ENCODE data around the gene ZNF471. TPM values are rescaled to one million over a fixed set of nuclear protein-coding genes. Genes with fewer than 3 reads are reported as not detected.
A peak's percentile ranks its signal among the peaks of the same experiment; 100 is the strongest.

ZNF471 gene
- total and polyA plus RNA-seq, 7 donors: 1.1 to 7.3 (median 5.3) TPM

DNA sequence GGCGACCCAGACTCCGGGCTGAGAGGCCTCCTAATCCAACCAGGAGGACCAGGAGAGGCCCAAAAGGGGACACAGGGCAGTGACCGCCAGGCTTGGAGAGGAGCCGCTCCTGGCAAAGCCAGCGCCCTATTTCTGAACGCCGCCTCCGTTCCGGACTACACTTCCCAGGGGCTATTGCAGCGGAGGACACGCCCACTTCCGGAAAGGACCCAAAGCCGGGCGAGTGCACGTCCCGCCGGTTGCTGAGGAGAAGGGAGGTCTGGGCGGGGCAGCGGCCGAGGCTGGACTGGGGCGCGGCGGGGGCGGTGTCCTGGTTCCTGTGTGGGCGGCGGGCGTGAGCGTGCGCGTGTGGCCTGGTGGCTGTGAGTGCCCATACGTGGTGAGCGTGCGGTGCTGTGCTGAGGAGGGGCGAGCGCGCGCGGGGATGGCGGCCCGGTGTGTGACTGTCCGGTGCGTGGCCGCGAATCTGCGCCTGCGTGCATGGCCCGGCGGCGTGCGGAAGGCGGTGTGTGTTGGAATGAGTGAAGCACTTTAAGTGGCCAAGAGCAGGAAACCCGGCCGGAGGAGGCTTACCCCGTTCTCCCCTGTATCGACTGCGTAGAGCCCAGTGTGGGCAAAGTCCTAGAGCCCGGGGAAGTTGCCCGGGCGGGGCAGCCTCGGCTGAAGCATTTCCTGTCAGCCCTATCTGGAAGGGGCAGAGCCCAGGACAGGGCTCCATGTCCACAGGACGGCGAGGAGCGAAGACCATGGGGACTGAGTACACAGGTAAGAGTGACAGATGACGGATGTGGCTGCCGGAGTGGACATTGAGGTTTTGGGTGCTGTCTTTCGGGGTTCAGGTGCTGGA, 59.8 kb downstream of the ZNF471 start, which contains the start of gene ZNF470:
Gene ZNF470, plus strand, starts transcription at position 195 of the 847 bp plus-strand sequence. CDS start 2,844 bp downstream, outside the sequence.
- intact Hi-C loops (cut with DNase I): loop anchor here in 1 of 2 donors (1.0 to 2.0 kb wide), 2 partner anchors 29 to 59 kb away; partner anchors contain the start of gene ZFP28
- TF ChIP-seq, protein P1, sequence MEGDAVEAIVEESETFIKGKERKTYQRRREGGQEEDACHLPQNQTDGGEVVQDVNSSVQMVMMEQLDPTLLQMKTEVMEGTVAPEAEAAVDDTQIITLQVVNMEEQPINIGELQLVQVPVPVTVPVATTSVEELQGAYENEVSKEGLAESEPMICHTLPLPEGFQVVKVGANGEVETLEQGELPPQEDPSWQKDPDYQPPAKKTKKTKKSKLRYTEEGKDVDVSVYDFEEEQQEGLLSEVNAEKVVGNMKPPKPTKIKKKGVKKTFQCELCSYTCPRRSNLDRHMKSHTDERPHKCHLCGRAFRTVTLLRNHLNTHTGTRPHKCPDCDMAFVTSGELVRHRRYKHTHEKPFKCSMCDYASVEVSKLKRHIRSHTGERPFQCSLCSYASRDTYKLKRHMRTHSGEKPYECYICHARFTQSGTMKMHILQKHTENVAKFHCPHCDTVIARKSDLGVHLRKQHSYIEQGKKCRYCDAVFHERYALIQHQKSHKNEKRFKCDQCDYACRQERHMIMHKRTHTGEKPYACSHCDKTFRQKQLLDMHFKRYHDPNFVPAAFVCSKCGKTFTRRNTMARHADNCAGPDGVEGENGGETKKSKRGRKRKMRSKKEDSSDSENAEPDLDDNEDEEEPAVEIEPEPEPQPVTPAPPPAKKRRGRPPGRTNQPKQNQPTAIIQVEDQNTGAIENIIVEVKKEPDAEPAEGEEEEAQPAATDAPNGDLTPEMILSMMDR (IDR thresholded peaks at IDR 0.05): no peak
- peak; percentile 97 for DNase-seq
- 2 to 3% (median 3%) methylated on average over 51 to 66 of the region's 66 CpGs for WGBS, 3 donors
- no peaks in the 10 kb centered on the region for H3K27me3 ChIP-seq (ENCODE audit: insufficient read depth in 3 of 3, low read length in 2 of 3)
- peaks cover 25 to 42% of the 10 kb centered on the region in 2 donors for H3K36me3 ChIP-seq (ENCODE audit: insufficient read depth in 1 of 2, low read depth in 1 of 2)
- ATAC-seq: peak; percentile 98 to 100 (median 100)
- H3K9me3 ChIP-seq: peaks cover 78% of the 10 kb centered on the region
- peak within 1 kb of the TSS; percentile 84 for H3K27ac ChIP-seq
- no peaks in the 10 kb centered on the region for H3K4me1 ChIP-seq
- H3K4me3 ChIP-seq: peak within 1 kb of the TSS; percentile 100

DNA sequence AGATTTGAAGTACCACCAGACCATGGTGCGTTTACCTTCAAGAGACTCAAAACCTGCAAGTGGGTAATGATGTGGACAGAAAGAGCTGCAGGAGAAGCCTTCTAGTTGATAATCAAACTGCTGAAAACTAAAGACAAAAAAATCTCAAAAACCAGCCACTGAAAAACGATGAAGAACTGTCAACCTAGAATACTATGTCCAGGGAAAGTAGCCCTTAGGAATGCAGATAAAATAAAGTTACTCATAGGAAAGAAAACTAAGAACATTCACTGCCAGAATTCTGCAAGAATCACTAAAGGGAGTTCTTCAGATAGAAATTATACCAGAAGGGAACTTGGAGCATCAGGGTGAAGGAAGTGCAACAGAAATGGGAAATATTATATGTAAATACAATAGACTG, 64.9 kb downstream of the ZNF471 start:
- TF ChIP-seq, protein P1 (IDR thresholded peaks at IDR 0.05): no peak
- H3K36me3 ChIP-seq (ENCODE audit: insufficient read depth in 1 of 2, low read depth in 1 of 2): peaks cover 34 to 75% of the 10 kb centered on the region in 2 donors
- H3K4me3 ChIP-seq: no peak overlapping the region
- H3K4me1 ChIP-seq: no peaks in the 10 kb centered on the region
- intact Hi-C loops (cut with DNase I): no loop called here
- no peak overlapping the region for H3K27ac ChIP-seq
- ATAC-seq: no peak
- WGBS, 3 donors: 50 to 65% (median 50%) methylated on average over 2 of the region's 2 CpGs
- DNase-seq: no peak
- peaks cover 91% of the 10 kb centered on the region for H3K9me3 ChIP-seq
- H3K27me3 ChIP-seq (ENCODE audit: insufficient read depth in 3 of 3, low read length in 2 of 3): no peaks in the 10 kb centered on the region

DNA sequence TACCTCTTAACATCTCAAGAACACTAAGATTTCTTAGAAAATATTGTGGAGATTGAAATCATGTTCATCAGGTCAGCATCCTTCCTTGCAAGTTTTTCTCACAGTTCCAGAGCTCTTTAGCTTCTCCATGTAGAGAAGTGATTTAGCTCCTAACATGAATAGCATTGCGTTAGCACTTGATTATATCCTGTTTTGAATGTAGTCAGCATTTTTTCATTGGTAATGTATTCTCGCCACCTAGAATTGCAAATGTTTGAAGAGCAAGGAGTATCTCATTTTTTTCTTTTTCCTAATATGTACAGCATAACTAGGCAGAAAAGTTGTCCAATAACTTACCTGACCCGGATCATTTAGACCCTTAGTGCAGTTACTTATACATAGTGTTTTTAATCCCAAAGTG, 66.3 kb downstream of the ZNF471 start:
- H3K4me3 ChIP-seq: no peak overlapping the region

DNA sequence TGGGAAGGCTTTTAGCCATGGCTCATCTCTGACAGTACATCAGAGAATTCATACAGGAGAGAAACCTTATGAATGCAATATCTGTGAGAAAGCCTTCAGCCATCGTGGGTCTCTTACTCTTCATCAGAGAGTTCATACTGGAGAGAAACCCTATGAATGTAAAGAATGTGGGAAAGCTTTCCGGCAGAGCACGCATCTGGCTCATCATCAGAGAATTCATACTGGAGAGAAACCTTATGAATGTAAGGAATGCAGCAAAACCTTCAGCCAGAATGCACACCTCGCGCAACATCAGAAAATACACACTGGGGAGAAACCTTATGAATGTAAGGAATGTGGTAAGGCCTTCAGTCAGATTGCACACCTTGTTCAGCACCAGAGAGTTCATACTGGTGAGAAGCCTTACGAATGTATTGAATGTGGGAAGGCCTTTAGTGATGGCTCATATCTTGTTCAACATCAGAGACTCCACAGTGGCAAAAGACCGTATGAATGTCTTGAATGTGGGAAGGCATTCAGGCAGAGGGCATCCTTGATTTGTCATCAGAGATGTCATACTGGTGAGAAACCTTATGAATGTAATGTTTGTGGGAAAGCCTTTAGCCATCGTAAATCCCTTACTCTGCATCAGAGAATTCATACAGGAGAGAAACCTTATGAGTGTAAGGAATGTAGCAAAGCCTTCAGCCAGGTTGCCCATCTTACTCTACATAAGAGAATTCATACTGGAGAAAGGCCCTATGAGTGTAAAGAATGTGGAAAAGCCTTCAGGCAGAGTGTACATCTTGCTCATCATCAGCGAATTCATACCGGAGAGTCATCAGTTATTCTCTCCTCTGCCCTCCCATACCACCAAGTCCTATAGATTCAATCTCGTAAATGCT, 70.3 kb downstream of the ZNF471 start:
- no peaks in the 10 kb centered on the region for H3K27me3 ChIP-seq (ENCODE audit: insufficient read depth in 3 of 3, low read length in 2 of 3)
- no peak overlapping the region for H3K27ac ChIP-seq
- TF ChIP-seq, protein P1 (IDR thresholded peaks at IDR 0.05): no peak
- ATAC-seq: no peak
- intact Hi-C loops (cut with DNase I): no loop called here
- no peak for DNase-seq
- H3K9me3 ChIP-seq: peaks cover 99% of the 10 kb centered on the region
- no peak overlapping the region for H3K4me3 ChIP-seq
- H3K36me3 ChIP-seq (ENCODE audit: insufficient read depth in 1 of 2, low read depth in 1 of 2): peaks cover 14 to 41% of the 10 kb centered on the region in 2 donors
- no peaks in the 10 kb centered on the region for H3K4me1 ChIP-seq
- 97 to 98% (median 97%) methylated on average over 11 of the region's 11 CpGs for WGBS, 3 donors

More for the DNA sequence above, 66.3 kb downstream of the ZNF471 start:
- intact Hi-C loops (cut with DNase I): no loop called here
- Histone ChIP-seq H3K27ac (no peak overlapping the region), H3K9me3 (peaks cover 92% of the 10 kb centered on the region), H3K36me3 (ENCODE audit: insufficient read depth in 1 of 2, low read depth in 1 of 2) (peaks cover 34 to 69% of the 10 kb centered on the region in 2 donors), H3K27me3 (ENCODE audit: insufficient read depth in 3 of 3, low read length in 2 of 3) (no peaks in the 10 kb centered on the region), H3K4me1 (no peaks in the 10 kb centered on the region)
- ATAC-seq: no peak
- DNase-seq: no peak
- TF ChIP-seq, protein P1 (IDR thresholded peaks at IDR 0.05): no peak
- WGBS, 3 donors: 98 to 99% (median 99%) methylated on average over 3 of the region's 3 CpGs

Other genes with a start within 250 kb of the ZNF471 start
- gene EDDM13, start 235.1 kb upstream of the ZNF471 start, total RNA-seq: under 1 TPM in 1 of 4 donors, not detected in 3; 0.62 TPM
- gene EDDM13, start 235.1 kb upstream of the ZNF471 start, polyA plus RNA-seq: not detected
- 10 to 100 TPM in 3 of 4 donors, 1 to 10 TPM in 1; 9.1 to 16.3 (median 10.9) TPM for gene ZSCAN5A, start 193.0 kb upstream of the ZNF471 start, total RNA-seq
- gene ZSCAN5A, start 193.0 kb upstream of the ZNF471 start, polyA plus RNA-seq: 10 to 100 TPM in 1 of 3 donors, 1 to 10 TPM in 2; 3.8 to 13.1 (median 9.9) TPM
- 1 to 10 TPM; 1.1 to 2.6 (median 1.3) TPM for gene ZNF582, start 114.3 kb upstream of the ZNF471 start, total RNA-seq
- gene ZNF582, start 114.3 kb upstream of the ZNF471 start, polyA plus RNA-seq: 1 to 10 TPM; 1.1 to 2.4 (median 1.9) TPM
- gene ZNF583, start 103.5 kb upstream of the ZNF471 start, total RNA-seq: 1 to 10 TPM; 2.5 to 5.3 (median 3.1) TPM
- 1 to 10 TPM; 2.3 to 8.7 (median 2.6) TPM for gene ZNF583, start 103.5 kb upstream of the ZNF471 start, polyA plus RNA-seq
- 1 to 10 TPM in 3 of 4 donors, under 1 TPM in 1; 0.90 to 5.1 (median 2.4) TPM for gene ZNF667, start 30.5 kb upstream of the ZNF471 start, total RNA-seq
- 1 to 10 TPM; 1.3 to 2.4 (median 1.7) TPM for gene ZNF667, start 30.5 kb upstream of the ZNF471 start, polyA plus RNA-seq
- gene ZFP28, start 31.1 kb downstream of the ZNF471 start, total RNA-seq: 1 to 10 TPM; 2.0 to 5.0 (median 3.2) TPM
- gene ZFP28, start 31.1 kb downstream of the ZNF471 start, polyA plus RNA-seq: 1 to 10 TPM; 1.7 to 7.0 (median 2.9) TPM
- gene ZNF470, start 59.6 kb downstream of the ZNF471 start, total RNA-seq: 1 to 10 TPM in 3 of 4 donors, under 1 TPM in 1; 0.87 to 2.6 (median 1.6) TPM
- 1 to 10 TPM in 2 of 3 donors, under 1 TPM in 1; 0.44 to 3.4 (median 2.1) TPM for gene ZNF470, start 59.6 kb downstream of the ZNF471 start, polyA plus RNA-seq
- 1 to 10 TPM; 3.6 to 4.9 (median 4.7) TPM for gene ZNF71, start 87.4 kb downstream of the ZNF471 start, total RNA-seq
- 10 to 100 TPM in 1 of 3 donors, 1 to 10 TPM in 2; 3.6 to 11.7 (median 4.7) TPM for gene ZNF71, start 87.4 kb downstream of the ZNF471 start, polyA plus RNA-seq
- not detected for gene SMIM17, start 135.3 kb downstream of the ZNF471 start, total RNA-seq
- under 1 TPM in 2 of 3 donors, not detected in 1; 0.10 to 0.21 TPM for gene SMIM17, start 135.3 kb downstream of the ZNF471 start, polyA plus RNA-seq
- 1 to 10 TPM in 3 of 4 donors, under 1 TPM in 1; 0.74 to 5.4 (median 1.1) TPM for gene ZNF835, start 163.9 kb downstream of the ZNF471 start, total RNA-seq
- gene ZNF835, start 163.9 kb downstream of the ZNF471 start, polyA plus RNA-seq: 1 to 10 TPM in 1 of 3 donors, under 1 TPM in 2; 0.78 to 1.9 (median 0.80) TPM